Skeletal muscle cell (primary cell): ENCODE data around the gene PRDM15.
A peak's percentile ranks its signal among the peaks of the same experiment; 100 is the strongest.

Source experiments
- DNase-seq: peaks from one replicate; pipeline ENCODE4 v3.0.0-alpha.2; 2010; ENCODE audit warnings: low read depth
- H3K4me3 ChIP-seq: 2 replicates; pipeline ENCODE4 v1.5.1; 2011; ENCODE audit warnings: low read depth, mild to moderate bottlenecking, control low read depth, low read length, moderate library complexity

PRDM15 gene

DNA sequence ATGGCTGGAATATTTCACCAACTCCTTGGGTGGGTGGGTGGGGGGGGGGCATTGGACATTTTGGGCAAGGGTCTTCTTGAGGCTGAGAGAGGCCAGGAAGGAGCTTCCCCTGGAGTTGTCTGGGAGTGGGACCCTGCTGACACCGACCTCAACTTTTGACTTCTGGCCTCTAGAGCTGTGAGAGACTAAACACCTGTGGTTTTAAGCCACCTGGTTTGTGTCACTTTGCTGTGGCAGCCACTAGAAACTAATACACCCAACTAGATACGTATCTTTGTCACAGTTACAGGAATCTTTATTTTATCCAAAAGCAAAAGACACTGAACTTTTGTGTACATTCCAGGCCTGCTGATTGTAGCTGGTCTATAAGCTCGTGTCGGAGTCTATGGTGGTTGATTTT is 102.4 kb downstream of the PRDM15 start:
- H3K4me3 ChIP-seq, result no peak overlapping the region

DNA sequence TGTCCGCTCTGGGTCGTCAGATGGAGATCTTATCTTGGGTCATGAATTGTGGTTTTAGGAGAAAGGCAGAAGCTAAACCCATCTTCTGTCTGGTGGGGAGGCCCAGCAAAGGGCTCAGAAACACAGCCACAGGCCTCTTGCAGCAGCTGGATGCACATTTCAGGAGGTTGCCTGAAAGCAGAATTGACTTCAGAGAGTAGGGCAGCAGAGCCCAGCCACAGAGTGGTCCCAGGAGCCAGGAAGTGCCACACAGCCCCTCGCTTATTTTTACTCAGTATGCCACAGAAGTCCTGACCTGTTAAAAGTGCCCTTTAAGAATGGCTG is 104.0 kb downstream of the PRDM15 start:
- DNase-seq, result no peak
- H3K4me3 ChIP-seq, result no peak overlapping the region

More for the DNA sequence above, 102.4 kb downstream of the PRDM15 start:
- no peak for DNase-seq

DNA sequence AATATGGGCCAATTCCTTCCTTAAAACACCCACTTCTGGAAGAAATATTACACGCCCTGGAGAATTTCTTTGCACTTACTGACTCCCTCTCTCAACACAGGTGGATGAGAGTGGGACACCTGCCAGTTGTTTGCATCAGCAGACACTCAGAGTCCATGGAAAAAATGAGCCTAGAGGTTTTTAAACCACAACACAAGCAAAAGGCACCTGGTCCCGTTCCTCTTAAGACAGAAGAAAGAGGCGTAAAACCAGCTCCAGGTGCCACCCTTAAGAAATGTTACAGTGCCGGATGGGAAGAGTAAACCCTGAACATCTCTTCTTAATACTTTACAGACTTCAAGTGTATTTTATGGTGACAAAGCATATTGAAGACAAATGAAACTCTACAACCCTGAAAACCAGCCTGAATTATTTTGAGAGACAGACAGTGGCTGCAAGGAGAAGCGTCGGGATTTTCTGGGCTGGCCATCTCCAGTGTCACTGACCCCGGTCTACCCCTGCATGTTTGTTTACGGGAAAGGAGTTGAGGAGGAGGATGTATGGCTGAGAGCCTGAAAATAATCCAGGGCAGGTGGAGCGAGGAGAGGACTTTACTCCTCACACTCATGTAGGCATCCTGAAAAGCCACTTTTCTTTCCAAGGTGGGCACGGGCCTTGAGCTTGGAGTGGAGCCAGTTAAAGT is 104.5 kb downstream of the PRDM15 start:
- DNase-seq, result no peak
- H3K4me3 ChIP-seq, result no peak overlapping the region

DNA sequence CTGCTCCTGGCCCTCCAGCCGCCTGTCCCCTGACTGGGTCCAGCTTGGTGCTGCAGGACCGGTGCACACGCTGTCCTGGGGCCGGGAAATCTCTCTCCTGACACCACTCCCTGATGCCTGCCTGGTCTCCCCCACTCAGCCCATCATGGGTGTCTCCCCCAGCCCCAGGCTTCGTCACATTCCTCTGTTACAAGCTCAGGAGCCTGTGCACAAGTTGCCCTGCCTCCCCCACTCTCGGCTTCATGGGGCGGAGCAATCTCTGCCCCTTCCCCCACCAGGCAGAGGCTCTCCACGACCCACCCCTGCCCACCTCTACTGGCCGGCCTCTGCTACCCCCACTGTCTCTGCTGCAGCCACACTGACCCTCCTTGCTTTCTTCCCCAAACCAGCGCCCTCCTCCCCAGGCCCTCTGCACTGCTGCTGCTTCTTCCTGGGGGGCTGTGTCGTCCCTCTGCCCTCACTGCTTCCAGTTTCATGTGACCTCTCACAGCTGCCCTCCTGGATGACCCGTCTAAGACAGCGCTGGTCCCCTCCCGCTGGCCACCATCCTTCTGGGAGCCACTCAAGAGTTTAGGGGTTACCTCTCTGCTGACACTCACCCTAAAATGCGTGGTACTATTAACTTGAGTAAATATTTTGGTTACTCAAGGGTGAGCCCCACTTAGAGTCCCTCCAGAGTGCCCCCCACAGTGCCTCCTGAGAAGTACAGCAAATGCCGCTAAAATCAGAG is 106.6 kb downstream of the PRDM15 start:
- no peak for DNase-seq
- no peak overlapping the region for H3K4me3 ChIP-seq

DNA sequence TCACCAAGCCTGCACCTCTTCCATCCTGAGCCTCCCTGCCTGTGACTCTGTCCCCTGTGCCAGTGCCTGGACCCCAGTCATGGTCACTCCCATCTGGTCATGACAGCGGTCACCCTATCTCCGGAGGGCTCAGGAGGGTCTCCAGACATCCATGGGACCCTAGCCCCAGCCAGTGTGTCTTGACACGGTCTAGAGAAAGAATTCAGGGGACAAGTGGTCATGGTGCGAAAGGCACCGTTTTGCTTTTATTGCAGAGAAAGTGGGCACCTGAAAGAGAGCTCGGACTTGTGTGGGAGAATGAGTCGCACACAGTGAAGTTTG is 107.6 kb downstream of the PRDM15 start:
- no peak overlapping the region for H3K4me3 ChIP-seq
- no peak for DNase-seq

DNA sequence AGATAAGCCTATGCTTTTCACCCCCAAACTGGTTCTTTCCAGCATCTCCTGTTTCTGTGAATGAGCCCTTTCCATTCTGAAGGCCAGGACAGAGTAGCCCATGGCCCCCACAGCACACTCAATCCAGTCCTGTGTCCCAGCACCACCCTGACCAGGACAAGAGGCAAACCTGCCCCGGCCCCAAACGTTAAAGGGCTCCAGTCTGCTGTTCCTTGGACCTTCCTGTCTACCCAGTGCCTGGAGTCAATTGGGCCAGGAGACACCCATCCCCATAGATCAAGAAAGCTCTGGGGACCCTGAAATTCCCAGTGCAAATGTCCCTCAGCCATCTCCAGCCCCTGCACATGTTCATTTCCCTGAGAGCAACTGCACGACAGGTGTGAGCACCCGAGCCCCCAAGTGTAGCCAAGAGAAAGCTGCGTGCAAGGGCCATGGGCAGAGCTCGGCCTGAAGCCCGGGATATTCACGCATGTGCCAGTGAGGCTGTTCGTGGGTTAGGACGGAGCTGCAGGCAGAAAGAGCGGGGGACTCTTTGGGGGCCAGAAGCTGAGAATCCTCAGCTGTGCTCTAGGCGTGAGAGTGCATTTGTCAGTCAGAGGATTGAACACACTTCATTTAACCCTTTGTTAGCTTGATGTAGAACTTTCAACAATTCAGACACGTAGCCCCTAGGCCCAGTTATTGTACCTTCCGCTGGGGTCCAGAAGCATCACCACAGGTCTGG is 108.1 kb downstream of the PRDM15 start:
- H3K4me3 ChIP-seq, result no peak overlapping the region
- no peak for DNase-seq

DNA sequence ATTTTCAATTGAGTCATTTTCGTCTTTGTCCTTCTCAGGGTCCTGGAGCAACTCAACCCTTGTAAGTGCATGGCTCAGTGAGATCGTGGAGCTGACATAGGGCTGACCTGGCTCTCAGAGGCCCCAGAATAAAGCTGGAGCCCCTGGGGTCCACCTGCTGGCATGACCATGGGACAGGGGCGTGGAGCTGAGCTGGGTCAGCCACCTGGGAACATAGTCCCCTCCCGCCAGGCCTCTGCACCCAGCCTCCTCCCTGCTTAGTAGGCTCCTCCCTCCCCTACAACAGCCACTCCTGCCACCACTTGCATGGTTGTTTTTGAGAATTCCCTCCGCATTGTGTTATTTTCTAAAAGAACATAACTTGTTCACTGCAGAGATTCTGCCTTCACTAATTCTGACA is 109.2 kb downstream of the PRDM15 start:
- no peak for DNase-seq
- H3K4me3 ChIP-seq, result no peak overlapping the region

DNA sequence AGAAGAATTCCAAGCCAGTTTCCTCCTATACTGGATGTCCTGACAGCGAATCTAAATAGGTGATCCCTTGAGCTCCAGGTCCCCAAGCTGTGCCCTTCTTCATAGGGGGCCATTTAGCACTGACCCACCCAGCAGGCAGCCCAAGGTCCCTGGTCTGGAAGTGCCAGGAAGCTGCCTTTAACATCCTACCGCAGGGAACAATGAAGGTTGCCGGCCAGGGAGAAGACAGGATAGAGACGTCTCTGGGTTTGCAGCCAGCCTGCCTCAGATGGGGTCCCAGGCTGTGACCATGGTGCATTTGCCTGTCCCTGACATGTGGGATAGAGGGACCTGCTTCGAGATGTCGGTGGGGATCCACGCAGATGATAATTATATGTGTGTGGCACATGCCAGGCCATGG is 109.6 kb downstream of the PRDM15 start:
- DNase-seq, result no peak
- H3K4me3 ChIP-seq, result no peak overlapping the region

DNA sequence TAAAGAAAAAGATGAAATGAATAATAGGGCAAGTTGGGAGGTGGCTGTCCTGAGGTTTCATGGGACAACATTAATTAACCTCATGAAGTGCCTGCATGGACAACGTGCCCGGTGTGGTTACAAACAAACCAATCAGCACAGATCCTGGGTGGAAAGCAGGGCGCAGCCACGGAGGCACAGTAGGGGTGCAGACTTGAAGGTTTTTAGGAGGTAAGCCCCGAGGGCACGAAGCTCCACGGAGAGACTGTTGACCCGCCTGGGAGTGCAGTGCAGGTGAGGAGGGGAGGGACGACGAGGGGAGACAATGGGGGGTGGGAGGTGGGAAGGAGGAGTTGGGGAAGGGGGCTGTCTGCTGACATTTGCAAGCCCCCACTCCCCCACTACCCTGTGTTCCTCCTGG is 110.0 kb downstream of the PRDM15 start:
- peak overlapping the region; percentile 40 for H3K4me3 ChIP-seq
- no peak for DNase-seq

DNA sequence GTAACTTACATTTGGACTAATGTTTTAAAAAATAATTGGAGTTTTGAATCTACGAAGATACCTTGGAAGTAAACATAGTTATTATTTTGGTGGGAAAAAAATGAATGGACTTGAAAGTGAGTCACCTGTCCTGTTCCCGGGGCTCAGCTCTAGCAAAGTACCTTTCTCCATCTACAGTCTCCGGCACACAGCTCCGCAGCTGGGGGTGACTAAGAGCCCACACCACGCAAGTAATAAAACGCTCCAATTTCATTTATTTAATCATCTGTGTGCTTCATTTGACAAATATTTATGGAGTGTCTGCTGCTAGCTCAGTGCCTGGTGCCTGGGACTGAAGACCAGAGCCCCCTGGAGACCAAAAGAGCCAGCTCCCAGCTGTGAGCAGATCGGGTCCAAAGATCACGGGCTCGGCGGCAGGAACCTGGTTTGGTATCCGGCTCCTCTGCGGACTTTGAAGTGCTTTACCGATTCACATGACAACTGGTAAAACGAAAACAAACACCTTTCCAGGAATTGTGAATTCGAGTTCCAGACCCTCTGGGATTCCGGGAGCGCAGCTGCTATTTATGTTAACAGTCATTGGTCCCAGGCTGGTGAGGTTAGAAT is 110.6 kb downstream of the PRDM15 start:
- peak overlapping the region; percentile 40 for H3K4me3 ChIP-seq
- peak; percentile 43 for DNase-seq

DNA sequence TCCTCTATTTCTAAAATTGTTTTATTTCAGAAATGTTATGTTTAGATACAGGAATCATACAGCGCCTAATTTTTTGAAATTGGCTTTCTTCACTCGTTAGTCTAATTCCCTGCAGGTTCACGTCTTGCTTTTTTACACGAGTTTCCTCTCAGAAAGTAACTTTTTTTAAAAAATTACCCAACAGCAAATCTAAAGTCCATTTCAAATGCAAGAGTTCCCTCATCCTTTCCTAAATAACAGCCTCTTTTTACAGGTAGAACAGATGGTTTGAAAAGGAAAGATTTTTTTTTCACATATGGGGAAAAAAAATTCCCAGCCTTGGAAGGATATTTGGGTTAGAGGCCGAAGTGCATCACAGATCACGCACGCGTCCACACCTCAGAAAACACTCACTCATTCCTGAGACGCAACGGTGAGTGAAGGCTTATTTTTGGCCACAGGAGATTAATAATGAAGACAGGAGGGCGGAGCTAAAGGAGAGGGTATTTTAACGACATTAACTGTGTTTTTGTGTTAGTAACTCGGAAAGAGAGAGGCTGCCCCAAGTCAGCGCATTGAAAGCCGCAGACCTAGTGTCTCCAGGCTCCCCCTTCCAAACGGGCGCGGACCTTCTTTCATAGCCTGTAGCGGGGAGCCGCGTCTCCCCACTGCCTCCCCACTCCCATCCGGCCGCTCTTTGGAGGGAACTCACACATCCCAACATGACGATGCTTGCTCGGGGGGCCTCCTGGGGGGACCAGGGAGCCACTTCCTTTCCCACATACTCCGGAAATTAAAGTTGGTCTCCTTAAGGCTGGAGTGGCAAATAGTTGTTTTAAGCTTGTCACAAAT is 111.3 kb downstream of the PRDM15 start:
- DNase-seq, result no peak
- peak overlapping the region; percentile 40 for H3K4me3 ChIP-seq

DNA sequence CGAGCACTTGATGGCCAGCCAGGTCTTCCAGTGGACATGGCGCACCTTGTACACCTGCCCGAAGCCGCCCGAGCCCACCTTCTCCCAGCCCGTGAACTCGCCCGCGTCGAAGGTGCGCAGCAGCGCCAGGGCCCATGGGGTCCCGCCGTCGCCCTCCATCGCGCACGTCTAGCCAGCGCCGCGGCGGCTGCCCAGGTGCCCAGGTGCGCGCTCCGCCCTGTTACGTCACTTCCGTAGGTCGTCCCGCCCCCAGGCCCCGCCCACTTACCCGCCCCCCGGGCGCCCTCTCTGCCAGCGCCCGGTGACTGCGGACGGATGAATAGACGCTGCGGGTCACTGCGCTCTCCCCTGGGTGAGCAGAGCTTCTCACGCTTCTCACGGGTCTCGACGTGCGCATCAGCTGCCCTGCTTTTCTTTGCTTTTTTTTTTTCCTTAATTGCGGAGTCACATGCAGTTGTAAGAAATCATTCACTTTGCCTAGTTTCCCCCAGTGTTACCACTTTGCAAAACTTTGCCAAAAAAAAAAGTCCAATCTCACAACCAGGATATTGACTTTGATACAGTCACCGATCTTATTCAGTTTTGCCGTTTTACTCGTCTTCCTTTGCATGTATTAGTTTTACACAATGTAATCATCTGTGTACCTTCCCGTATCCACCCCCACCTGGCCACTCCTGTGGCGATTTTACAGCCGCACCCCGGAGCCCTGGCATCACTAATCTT is 112.1 kb downstream of the PRDM15 start, which contains the start of gene RIPK4:
RIPK4 (minus strand) TSS at position 170 of the 723 bp plus-strand sequence; CDS start at position 159, 11 bp downstream.
- no peak for DNase-seq
- H3K4me3 ChIP-seq, result peak within 1 kb of the TSS; percentile 46

DNA sequence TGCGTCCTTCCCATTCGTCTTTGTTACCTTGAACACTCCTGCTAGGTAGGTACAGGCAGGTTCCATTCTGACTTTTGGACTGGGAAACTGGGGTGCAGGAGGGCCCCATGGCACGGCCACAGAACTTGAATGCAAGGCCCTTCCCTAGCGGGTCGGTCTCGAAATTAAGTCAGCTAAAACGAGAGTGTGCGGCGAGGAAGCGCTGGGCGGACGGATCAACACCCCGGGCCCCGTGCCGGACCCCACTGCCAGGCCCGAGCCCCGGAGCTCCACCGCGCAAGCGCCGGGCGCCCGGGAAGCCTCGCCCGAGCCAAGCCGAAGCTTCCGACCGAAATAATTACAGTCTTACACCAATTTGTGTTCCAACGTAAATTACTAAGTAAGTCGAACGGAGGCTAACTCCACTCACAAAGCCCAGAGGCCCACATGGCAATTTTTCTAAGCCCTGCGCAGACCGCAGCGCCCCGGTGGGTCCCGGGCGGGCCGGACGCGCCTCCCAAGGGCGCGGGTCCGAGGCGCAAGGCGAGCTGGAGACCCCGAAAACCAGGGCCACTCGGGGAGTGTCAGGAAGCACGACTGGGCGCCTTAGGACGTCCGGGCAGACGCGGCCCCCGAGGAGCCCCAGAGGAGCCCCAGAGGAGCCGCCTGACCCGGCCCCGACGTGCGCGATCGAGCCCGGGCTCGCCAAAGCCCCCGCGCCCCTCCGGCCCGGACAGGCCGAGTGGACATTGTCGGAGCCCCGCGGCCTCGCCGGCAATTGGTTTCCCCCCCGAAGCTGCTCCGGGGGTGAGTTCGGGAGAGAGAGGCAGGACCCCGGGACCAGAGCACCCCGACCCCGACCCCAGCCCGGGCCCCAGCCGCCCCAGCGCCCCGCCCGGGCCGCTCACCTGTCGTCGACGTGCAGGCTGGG is 112.9 kb downstream of the PRDM15 start:
- peak overlapping the region; percentile 46 for H3K4me3 ChIP-seq
- no peak for DNase-seq

DNA sequence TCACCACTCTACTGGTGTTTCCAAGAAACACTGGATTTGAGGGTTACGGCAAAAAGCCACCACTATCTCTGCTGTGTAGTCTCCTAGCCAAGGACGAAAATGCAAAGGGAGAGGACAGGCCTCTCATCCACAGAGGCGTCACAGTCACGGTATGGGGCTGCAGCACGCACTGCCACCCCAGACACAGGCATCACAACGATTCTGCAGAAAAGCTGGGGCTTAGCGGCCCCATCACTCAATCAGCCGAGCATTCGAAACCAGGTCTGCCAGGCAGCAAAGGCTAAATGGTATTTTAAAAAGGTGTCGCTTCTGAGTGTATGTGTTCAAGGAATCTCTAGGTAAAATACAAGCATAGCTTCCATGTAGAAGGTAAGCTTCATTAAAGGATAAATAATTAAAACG is 113.7 kb downstream of the PRDM15 start:
- no peak overlapping the region for H3K4me3 ChIP-seq
- DNase-seq, result no peak

DNA sequence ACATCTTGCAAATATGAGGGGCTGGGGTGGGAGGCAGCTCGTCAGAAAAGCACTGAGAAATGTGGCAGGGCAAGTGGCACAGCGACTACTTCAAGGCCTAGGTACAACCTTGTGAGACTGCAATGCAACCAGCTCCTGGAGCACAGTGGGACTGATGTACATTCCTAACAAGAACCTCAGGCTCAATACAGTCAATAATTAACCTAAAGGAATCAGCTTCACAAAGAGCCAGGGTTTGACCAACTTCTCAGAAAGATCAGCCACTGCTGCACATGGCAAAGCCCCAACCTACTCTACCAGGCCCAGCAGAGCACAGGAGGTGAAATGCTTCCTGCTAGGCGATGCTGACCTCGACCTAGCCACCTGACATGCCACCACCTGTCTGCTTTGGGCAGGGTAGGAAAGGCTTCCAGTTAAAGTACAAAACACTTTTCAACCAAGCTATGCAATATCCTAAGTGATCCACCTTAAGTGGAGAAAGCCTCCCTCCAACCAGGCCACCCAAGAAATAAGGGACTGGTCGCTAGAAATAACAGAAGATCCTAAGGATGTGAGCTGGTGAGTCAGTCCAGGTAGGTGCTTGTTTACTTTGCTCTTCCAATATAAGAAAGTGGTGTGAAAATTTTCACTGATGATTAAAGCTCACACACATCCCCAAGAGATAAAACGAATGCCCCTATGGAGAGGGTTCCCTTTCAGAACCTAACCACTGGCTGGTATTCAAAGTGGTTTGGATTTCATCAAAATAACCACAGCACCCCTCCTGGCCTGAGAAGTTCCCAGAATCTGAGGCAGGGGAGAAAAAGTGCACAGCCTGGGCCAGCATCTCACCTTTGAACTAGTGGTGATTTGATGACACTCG is 114.4 kb downstream of the PRDM15 start:
- no peak for DNase-seq
- no peak overlapping the region for H3K4me3 ChIP-seq

DNA sequence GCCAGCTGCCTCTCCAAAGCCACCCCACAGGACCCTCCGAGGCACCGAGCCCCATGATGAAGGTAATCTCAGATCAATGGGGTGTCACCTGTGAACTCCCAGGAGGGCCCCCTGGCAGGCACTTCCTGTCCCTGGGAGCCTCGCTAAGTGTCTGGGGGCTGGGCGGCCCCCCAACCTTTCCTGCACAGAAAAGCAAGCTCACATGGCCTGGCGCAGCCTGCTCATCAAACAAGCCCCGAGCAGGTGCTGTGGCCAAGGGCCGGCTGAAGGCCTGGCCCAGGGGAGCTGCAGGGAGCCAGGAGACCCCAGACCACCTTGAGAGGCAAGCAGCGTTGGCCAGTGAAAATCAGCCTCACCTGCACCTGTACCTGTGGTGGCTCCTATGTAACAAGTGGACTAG is 115.1 kb downstream of the PRDM15 start:
- no peak overlapping the region for H3K4me3 ChIP-seq
- DNase-seq, result no peak

DNA sequence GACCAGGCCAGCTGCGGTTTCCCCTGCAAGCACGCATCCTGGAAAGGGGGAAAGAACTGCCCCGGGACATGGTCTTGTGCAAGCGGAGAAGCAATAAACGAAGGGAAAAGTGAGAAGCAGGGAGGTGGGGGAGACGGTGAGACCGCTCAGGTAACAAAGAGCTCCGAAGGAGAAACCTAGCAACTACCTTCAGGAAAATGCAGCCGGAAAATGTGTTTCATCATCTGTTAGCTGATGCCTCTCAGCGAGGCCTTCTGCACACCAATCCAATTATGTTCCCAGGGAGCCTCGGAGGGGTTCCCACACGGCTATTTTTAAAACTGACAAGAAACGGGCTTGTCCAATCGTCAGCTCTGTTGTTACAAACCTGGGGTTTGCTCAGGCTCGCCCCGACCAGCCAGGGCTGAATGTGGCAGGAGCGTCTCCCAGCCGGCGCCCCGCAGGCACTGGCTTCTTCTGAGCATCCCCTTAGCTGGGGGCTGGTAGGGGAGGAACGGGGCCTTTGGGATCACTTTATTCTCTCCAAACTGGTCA is 115.7 kb downstream of the PRDM15 start:
- no peak for DNase-seq
- no peak overlapping the region for H3K4me3 ChIP-seq
